ENCODE measurements around the gene RIC8A.
A peak's percentile ranks its signal among the peaks of the same experiment; 100 is the strongest.

Gene RIC8A

DNA sequence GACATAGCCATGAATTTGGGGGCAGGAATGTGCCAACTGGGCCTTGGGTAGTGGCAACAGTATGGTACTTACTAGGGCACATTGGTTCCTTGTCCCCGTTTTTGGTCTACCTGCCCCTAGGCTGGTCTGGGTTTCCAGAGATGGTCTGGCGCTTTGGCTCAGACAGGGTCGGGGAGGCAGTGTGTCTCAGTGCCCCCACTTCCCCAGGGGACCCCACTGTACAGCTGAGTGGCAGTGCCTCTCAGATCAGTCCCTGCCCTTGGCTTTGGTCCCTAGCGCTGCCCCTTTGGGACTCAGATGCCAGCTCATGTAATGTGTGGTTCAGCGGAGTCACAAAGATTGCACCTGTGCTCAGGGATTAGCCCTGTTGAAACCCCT lies 3.3 kb downstream of the RIC8A start:
- TF ChIP-seq, protein P1, sequence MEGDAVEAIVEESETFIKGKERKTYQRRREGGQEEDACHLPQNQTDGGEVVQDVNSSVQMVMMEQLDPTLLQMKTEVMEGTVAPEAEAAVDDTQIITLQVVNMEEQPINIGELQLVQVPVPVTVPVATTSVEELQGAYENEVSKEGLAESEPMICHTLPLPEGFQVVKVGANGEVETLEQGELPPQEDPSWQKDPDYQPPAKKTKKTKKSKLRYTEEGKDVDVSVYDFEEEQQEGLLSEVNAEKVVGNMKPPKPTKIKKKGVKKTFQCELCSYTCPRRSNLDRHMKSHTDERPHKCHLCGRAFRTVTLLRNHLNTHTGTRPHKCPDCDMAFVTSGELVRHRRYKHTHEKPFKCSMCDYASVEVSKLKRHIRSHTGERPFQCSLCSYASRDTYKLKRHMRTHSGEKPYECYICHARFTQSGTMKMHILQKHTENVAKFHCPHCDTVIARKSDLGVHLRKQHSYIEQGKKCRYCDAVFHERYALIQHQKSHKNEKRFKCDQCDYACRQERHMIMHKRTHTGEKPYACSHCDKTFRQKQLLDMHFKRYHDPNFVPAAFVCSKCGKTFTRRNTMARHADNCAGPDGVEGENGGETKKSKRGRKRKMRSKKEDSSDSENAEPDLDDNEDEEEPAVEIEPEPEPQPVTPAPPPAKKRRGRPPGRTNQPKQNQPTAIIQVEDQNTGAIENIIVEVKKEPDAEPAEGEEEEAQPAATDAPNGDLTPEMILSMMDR (conservative IDR thresholded peaks at IDR 0.05; ENCODE audit: low read length): no peak
- no peak for DNase-seq (ENCODE audit: low read depth)
- peak overlapping the region; percentile 99 for H3K4me3 ChIP-seq (ENCODE audit: low read length)

DNA sequence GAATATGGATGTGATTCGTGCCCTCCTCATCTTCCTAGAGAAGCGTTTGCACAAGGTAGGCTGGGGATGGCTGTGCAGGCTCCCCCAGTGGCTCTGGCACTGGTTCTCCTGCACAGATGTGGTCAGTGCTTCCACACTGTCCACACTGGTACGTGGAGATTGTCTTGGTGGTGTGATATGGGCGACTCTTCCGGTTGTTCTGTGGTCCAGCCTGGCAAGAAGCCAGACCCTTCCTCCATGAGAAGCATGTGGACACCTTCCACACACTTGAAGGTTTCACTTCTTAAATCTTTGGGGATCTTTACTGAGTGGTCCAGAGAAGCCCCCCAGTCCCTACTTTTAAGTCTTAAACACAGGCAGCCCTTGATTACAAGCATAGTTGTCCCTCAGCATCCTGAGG lies 3.8 kb downstream of the RIC8A start:
- H3K4me3 ChIP-seq (ENCODE audit: low read length): peak overlapping the region; percentile 99
- TF ChIP-seq, protein P1 (conservative IDR thresholded peaks at IDR 0.05; ENCODE audit: low read length): no peak
- no peak for DNase-seq (ENCODE audit: low read depth)

DNA sequence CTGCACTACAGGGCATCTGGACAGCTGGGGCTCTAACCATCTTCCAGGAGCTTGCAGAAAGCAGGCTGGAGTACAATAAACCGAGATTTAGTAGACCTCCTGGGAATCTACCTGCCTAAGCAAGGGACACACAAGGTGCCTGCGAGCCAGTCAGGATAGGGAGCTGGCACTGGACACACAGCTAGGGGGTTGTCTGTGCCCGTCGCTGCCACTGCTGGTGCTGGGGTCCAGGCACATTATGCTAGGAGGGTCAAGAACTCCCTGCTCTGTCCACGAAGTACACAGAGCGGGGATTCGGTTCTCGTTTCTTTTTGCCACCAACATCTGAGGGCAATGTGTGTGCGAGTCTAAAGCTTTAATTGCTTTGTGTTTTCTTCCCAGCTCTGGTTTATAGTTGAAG lies 4.2 kb downstream of the RIC8A start:
- TF ChIP-seq, protein P1 (conservative IDR thresholded peaks at IDR 0.05; ENCODE audit: low read length): no peak

DNA sequence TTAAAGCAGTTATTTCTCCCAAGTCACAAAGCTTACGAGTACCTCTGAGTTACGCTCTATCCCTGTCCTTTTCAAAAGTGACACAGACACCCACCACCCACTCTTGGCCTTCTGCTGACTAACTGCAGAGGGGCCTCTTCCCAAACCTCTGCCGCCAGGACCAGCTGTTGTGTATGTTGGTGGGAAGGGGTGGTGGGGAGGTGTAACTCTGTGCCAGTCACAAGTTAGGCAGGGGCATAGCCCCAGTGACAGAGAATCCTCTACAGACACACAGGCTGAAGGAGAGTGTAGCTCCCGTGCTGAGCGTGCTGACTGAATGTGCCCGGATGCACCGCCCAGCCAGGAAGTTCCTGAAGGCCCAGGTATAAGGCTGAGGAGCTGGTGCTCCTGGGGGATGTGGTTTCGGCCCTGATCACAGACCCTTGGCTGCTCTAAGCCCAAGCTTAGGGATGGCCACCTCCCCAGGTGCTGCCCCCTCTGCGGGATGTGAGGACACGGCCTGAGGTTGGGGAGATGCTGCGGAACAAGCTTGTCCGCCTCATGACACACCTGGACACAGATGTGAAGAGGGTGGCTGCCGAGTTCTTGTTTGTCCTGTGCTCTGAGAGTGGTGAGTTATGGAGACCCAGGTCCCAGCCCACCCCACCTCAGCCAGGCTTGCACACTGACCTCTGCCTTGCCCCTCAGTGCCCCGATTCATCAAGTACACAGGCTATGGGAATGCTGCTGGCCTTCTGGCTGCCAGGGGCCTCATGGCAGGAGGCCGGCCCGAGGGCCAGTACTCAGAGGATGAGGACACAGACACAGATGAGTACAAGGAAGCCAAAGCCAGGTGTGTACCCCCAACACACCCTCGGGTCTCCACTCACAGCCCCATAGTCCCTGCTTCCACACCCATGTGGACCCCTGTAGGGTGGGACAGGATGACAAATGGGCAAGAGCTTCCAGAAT lies 4.9 kb downstream of the RIC8A start:
- DNase-seq (ENCODE audit: low read depth): no peak
- H3K4me3 ChIP-seq (ENCODE audit: low read length): no peak overlapping the region
- TF ChIP-seq, protein P1 (conservative IDR thresholded peaks at IDR 0.05; ENCODE audit: low read length): no peak

More for the DNA sequence above, 4.2 kb downstream of the RIC8A start:
- DNase-seq (ENCODE audit: low read depth): no peak
- no peak overlapping the region for H3K4me3 ChIP-seq (ENCODE audit: low read length)

DNA sequence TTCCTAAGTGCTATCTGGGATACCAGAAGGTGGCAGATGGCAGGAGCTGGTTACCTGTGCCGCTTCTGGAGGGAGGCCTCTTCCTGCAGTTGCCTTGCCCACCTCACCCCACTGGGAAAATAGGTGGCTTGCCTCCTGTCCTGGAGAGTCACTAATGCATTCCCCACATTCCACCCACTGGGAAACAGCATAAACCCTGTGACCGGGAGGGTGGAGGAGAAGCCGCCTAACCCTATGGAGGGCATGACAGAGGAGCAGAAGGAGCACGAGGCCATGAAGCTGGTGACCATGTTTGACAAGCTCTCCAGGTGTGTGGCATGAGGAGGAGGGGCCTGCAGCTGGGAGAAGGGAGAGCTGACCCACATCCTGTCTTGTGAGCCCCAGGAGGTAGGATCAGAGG lies 5.6 kb downstream of the RIC8A start:
- no peak overlapping the region for H3K4me3 ChIP-seq (ENCODE audit: low read length)
- DNase-seq (ENCODE audit: low read depth): no peak
- TF ChIP-seq, protein P1 (conservative IDR thresholded peaks at IDR 0.05; ENCODE audit: low read length): no peak

DNA sequence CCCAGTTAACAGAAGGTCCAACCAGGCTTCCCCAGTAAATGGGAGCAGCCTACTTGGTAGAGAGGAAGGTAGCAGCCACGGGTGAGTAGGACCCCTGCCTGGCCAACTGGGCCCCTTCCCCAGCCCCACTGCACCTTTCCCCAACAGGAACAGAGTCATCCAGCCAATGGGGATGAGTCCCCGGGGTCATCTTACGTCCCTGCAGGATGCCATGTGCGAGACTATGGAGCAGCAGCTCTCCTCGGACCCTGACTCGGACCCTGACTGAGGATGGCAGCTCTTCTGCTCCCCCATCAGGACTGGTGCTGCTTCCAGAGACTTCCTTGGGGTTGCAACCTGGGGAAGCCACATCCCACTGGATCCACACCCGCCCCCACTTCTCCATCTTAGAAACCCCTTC lies 6.6 kb downstream of the RIC8A start:
- no peak for DNase-seq (ENCODE audit: low read depth)
- TF ChIP-seq, protein P1 (conservative IDR thresholded peaks at IDR 0.05; ENCODE audit: low read length): no peak
- no peak overlapping the region for H3K4me3 ChIP-seq (ENCODE audit: low read length)

DNA sequence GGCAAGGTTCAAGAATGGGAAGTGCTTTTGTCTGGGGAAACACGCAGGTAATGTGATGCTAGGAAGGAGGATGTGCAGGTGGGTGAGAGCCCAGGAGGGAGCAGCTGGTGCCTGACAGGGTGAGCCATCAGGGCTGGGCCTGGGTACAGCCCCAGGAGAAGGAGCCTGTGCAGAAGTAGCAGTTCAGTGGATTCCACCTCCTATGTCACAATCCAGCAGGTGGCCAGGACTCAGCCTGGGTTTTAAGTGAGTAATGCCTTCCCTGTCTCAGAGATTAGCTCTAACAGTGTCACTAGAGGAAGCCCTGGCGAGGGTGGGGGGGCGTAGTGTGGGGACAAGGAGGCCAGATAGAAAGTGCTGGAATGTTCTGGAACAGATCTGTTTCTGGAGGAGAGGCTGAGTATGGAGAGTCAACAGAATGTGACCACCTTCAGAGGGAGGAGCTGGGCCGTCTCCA lies 8.1 kb downstream of the RIC8A start:
- no peak overlapping the region for H3K4me3 ChIP-seq (ENCODE audit: low read length)
- TF ChIP-seq, protein P1 (conservative IDR thresholded peaks at IDR 0.05; ENCODE audit: low read length): no peak
- DNase-seq (ENCODE audit: low read depth): no peak
